Caco-2 (cell line): ENCODE measurements around the gene SLX4IP. TPM values are rescaled to one million over a fixed set of nuclear protein-coding genes. Genes with fewer than 3 reads are reported as not detected.

Experiments used
- BruUV-seq: library from RNA; stranded (reverse); fragments of 400-500 nt; replicated peaks from 2 replicates; lab custom pipeline; 2021; lab: Mats Ljungman, UMichigan
- CTCF ChIA-PET: fragments of 300-600 bp; sonication (Branson Sonifier 250); formaldehyde crosslinking; loops from one replicate; lab custom pipeline; 2022; ENCODE audit warnings: antibody characterized with exemption; lab: Charles Lee
- POLR2A ChIA-PET: fragments of 300-600 bp; sonication (Branson Sonifier 250); formaldehyde crosslinking; loops from one replicate; lab custom pipeline; 2022; ENCODE audit warnings: antibody characterized with exemption; lab: Charles Lee
- DNase-seq, 2 experiments: peaks; one replicate each; pipeline versions ENCODE4 v3.0.0 to v3.0.0-alpha.2; 2020 to 2022
- H3K27me3 ChIP-seq: replicated peaks from 2 replicates; pipeline ENCODE4 v1.6.0; 2011; ENCODE audit warnings: low read length; ENCODE audit not compliant: control insufficient read depth, insufficient read depth
- H3K36me3 ChIP-seq: 2 replicates; pipeline ENCODE4 v1.5.1; 2011; ENCODE audit warnings: low read length; ENCODE audit not compliant: control insufficient read depth, insufficient read depth
- H3K4me1 ChIP-seq: fragments of 250-450 bp; sonication (Bioruptor Pico); 2 replicates; pipeline ENCODE4 v1.5.1; 2020; ENCODE audit warnings: mild to moderate bottlenecking
- H3K4me3 ChIP-seq: 2 replicates; pipeline ENCODE4 v1.5.1; 2011; ENCODE audit warnings: low read depth, mild to moderate bottlenecking, control low read depth, low read length
- H3K9me3 ChIP-seq: fragments of 250-450 bp; sonication (Bioruptor Pico); 2 replicates; pipeline ENCODE4 v1.5.1; 2020; ENCODE audit warnings: mild to moderate bottlenecking, moderate library complexity
- H3K27ac Mint-ChIP-seq: one replicate; pipeline ENCODE4 v1.8.0; 2022; ENCODE audit warnings: mixed read lengths; ENCODE audit not compliant: unreplicated experiment
- H3K27me3 Mint-ChIP-seq: one replicate; pipeline ENCODE4 v1.8.0; 2022; ENCODE audit warnings: mixed read lengths; ENCODE audit not compliant: insufficient read depth, unreplicated experiment
- H3K36me3 Mint-ChIP-seq: one replicate; pipeline ENCODE4 v1.8.0; 2022; ENCODE audit warnings: mild to moderate bottlenecking, mixed read lengths; ENCODE audit not compliant: insufficient read depth, unreplicated experiment
- H3K4me1 Mint-ChIP-seq: one replicate; pipeline ENCODE4 v1.8.0; 2022; ENCODE audit warnings: low read depth, mixed read lengths; ENCODE audit not compliant: unreplicated experiment
- H3K4me3 Mint-ChIP-seq: one replicate; pipeline ENCODE4 v1.8.0; 2022; ENCODE audit warnings: mild to moderate bottlenecking, moderate library complexity, mixed read lengths; ENCODE audit not compliant: unreplicated experiment
- H3K9me3 Mint-ChIP-seq: one replicate; pipeline ENCODE4 v1.8.0; 2022; ENCODE audit warnings: mixed read lengths; ENCODE audit not compliant: unreplicated experiment
- intact Hi-C: fragments of 100-400 bp; cut with micrococcal nuclease; formaldehyde crosslinking; loops from one replicate; pipeline ENCODE4 v1.10.0; 2022; ENCODE audit not compliant: unreplicated experiment
- total RNA-seq: library from RNA; stranded (reverse); gene quantifications from 2 replicates; pipeline ENCODE4 v1.2.3, GENCODE V29; 2022
- TF ChIP-seq, protein P1 (sequence below), 2 experiments: fragments of 200-600 bp in 1 of 2; IDR thresholded peaks; 1 replicate in 1 of 2; 2 replicates in 1 of 2; pipeline versions ENCODE4 v1.5.1 to v1.8.0; 2011 to 2022; ENCODE audit warnings: antibody characterized with exemption in 1 of 2, control low read depth in 1 of 2, inconsistent platforms in 1 of 2, low read depth in 1 of 2, low read length in 1 of 2, mild to moderate bottlenecking in 1 of 2, moderate library complexity in 1 of 2; ENCODE audit not compliant: insufficient read depth in 1 of 2, severe bottlenecking in 1 of 2, unreplicated experiment in 1 of 2

SLX4IP gene
- total RNA-seq, 1 experiment from 2014 or later = 8.5 TPM

DNA sequence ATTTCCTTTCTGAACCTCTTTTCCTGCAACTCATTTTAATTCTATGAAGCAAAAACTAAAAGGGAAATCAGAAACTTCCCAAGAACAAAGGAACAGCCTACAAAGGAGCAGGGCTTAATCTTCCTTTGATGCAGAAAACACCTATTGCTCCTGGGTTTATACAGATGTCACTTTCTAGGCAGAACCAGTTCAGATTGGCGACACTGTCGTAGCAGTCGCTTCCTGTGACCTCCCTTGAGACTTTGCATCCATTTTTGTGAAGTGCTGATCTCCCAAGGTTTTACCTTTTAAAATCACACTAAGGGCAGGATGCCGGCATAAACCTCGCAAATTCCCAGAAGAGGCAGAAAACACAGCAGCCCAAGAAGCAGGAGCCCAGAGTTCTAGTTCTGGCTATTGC is 198.6 kb downstream of the SLX4IP start:
- TF ChIP-seq, protein P1, sequence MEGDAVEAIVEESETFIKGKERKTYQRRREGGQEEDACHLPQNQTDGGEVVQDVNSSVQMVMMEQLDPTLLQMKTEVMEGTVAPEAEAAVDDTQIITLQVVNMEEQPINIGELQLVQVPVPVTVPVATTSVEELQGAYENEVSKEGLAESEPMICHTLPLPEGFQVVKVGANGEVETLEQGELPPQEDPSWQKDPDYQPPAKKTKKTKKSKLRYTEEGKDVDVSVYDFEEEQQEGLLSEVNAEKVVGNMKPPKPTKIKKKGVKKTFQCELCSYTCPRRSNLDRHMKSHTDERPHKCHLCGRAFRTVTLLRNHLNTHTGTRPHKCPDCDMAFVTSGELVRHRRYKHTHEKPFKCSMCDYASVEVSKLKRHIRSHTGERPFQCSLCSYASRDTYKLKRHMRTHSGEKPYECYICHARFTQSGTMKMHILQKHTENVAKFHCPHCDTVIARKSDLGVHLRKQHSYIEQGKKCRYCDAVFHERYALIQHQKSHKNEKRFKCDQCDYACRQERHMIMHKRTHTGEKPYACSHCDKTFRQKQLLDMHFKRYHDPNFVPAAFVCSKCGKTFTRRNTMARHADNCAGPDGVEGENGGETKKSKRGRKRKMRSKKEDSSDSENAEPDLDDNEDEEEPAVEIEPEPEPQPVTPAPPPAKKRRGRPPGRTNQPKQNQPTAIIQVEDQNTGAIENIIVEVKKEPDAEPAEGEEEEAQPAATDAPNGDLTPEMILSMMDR (IDR thresholded peaks at IDR 0.05; ENCODE audit: insufficient read depth in 1 of 2, low read depth in 1 of 2, low read length in 1 of 2, severe bottlenecking in 1 of 2, unreplicated experiment in 1 of 2) = no peak
- Mint-ChIP-seq H3K9me3 (no peaks in the 10 kb centered on the region), H3K27me3 (no peaks in the 10 kb centered on the region), H3K36me3 (peaks cover 26% of the 10 kb centered on the region), H3K27ac (no peak overlapping the region), H3K4me1 (peaks cover 11% of the 10 kb centered on the region), H3K4me3 (no peak overlapping the region)
- no peak for DNase-seq
- BruUV-seq = no TSS peak
- ChIA-PET CTCF (no interaction called here), POLR2A (no interaction called here)
- Histone ChIP-seq H3K36me3 (peaks cover 1% of the 10 kb centered on the region; the same call in 1 of the 2 replicates), H3K27me3 (no peaks in the 10 kb centered on the region), H3K4me3 (no peak overlapping the region), H3K9me3 (no peaks in the 10 kb centered on the region), H3K4me1 (0 out of 2 replicates have a peak, but pooled peaks cover 10% of the 10 kb centered on the region)
- intact Hi-C loops = no loop called here

DNA sequence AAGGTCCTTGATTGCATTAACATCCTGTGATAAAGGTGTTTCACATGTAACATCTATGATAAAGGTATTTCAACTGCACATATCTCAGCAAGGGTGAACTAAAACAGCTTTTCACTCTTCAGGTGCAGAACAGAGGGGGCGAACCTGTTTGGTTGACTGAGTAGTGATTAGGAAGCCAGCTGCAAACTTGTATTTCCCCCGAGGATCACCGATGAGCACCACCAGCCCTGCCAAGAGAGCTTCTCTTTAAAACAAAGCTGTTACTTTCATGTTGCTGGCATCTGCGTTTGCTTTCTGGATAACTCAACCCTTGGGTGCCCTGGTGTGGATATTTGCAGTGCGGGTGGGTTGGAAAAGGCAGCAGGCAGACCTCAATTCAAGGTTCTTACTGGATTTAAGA is 199.1 kb downstream of the SLX4IP start:
- no TSS peak for BruUV-seq
- peaks cover 11% of the 10 kb centered on the region for H3K4me1 Mint-ChIP-seq
- POLR2A ChIA-PET = no interaction called here

DNA sequence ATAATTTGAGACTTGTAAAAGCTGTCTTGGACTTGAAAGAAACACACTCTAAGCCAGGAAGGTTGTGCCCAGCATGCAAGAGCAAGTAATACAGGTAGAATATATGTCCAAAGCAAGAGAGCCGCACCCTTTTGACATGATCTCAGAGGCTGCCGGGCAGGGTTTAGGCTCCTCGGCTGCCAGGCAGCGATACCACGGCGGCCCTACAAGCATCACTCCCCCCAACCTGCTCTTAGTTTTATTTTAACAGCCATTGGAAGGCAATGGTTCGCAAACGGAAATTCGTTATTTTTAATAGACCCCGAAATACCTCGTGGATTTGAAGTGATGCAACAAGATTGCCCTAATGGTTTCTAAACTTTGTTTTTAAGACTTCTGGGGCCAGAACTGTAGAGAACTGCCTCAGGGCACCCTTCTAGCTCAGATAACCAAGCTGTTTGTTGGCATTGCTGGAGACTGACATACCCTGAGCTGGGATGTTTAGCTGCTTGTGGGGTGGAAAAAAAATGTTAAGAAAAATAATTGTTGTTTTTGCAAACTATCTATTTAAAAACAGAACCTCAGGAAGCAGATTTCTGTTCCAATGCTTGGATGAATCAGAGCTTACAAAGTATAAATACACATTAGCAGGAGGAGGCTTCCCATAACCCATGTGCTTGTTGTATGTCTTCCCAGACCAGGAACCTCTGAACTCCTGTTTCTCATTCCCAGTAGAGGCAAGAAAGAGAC is 199.7 kb downstream of the SLX4IP start:
- Mint-ChIP-seq H3K4me1 (peaks cover 11% of the 10 kb centered on the region), H3K4me3 (no peak overlapping the region), H3K36me3 (peaks cover 36% of the 10 kb centered on the region), H3K27me3 (no peaks in the 10 kb centered on the region), H3K27ac (no peak overlapping the region), H3K9me3 (no peaks in the 10 kb centered on the region)
- BruUV-seq = no TSS peak
- peaks cover 1% of the 10 kb centered on the region; the same call in 1 of the 2 replicates for H3K36me3 ChIP-seq
- intact Hi-C loops = no loop called here
- no peaks in the 10 kb centered on the region for H3K27me3 ChIP-seq
- no peak for DNase-seq
- 0 out of 2 replicates have a peak, but pooled peaks cover 10% of the 10 kb centered on the region for H3K4me1 ChIP-seq
- H3K9me3 ChIP-seq = no peaks in the 10 kb centered on the region
- no peak overlapping the region for H3K4me3 ChIP-seq
- CTCF ChIA-PET = no interaction called here
- TF ChIP-seq, protein P1 (IDR thresholded peaks at IDR 0.05; ENCODE audit: insufficient read depth in 1 of 2, low read depth in 1 of 2, low read length in 1 of 2, severe bottlenecking in 1 of 2, unreplicated experiment in 1 of 2) = no peak
- POLR2A ChIA-PET = no interaction called here

More for the DNA sequence above, 199.1 kb downstream of the SLX4IP start:
- TF ChIP-seq, protein P1 (IDR thresholded peaks at IDR 0.05; ENCODE audit: insufficient read depth in 1 of 2, low read depth in 1 of 2, low read length in 1 of 2, severe bottlenecking in 1 of 2, unreplicated experiment in 1 of 2) = no peak
- Histone ChIP-seq H3K4me3 (no peak overlapping the region), H3K27me3 (no peaks in the 10 kb centered on the region), H3K4me1 (0 out of 2 replicates have a peak, but pooled peaks cover 10% of the 10 kb centered on the region), H3K36me3 (peaks cover 1% of the 10 kb centered on the region; the same call in 1 of the 2 replicates), H3K9me3 (no peaks in the 10 kb centered on the region)
- peaks cover 30% of the 10 kb centered on the region for H3K36me3 Mint-ChIP-seq
- DNase-seq = no peak
- H3K27me3 Mint-ChIP-seq = no peaks in the 10 kb centered on the region
- CTCF ChIA-PET = no interaction called here
- H3K9me3 Mint-ChIP-seq = no peaks in the 10 kb centered on the region
- no peak overlapping the region for H3K4me3 Mint-ChIP-seq
- intact Hi-C loops = no loop called here
- no peak overlapping the region for H3K27ac Mint-ChIP-seq
